ENCODE data around the gene ECHDC1.

GRCh38 chr6:127349980-127350379, 6.6 kb upstream of the ECHDC1 start:
- TF ChIP-seq CTCF (IDR thresholded peaks at IDR 0.05; ENCODE audit: insufficient read depth, low read depth, low read length) (no peak), EZH2 (IDR thresholded peaks at IDR 0.05; ENCODE audit: insufficient read depth, low read length) (no peak)
